Measurements from ENCODE around the gene TMEM59.

GRCh38 chr1:54086754-54087153, 33.8 kb upstream of the TMEM59 start:
- TF ChIP-seq, protein P1, sequence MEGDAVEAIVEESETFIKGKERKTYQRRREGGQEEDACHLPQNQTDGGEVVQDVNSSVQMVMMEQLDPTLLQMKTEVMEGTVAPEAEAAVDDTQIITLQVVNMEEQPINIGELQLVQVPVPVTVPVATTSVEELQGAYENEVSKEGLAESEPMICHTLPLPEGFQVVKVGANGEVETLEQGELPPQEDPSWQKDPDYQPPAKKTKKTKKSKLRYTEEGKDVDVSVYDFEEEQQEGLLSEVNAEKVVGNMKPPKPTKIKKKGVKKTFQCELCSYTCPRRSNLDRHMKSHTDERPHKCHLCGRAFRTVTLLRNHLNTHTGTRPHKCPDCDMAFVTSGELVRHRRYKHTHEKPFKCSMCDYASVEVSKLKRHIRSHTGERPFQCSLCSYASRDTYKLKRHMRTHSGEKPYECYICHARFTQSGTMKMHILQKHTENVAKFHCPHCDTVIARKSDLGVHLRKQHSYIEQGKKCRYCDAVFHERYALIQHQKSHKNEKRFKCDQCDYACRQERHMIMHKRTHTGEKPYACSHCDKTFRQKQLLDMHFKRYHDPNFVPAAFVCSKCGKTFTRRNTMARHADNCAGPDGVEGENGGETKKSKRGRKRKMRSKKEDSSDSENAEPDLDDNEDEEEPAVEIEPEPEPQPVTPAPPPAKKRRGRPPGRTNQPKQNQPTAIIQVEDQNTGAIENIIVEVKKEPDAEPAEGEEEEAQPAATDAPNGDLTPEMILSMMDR (conservative IDR thresholded peaks at IDR 0.05 in 1 of 2, IDR thresholded peaks at IDR 0.05 in 1 of 2; ENCODE audit: extremely low read depth in 1 of 2, insufficient read depth in 1 of 2, low read depth in 1 of 2, low read length in 2 of 2), result no peak
- TF ChIP-seq EZH2 (IDR thresholded peaks at IDR 0.05; ENCODE audit: borderline replicate concordance, low read length), result no peak

All from mammary epithelial cell (primary cell).